Osteoblast (primary cell): Measurements from ENCODE around the gene CARMIL1. TPM values are rescaled to one million over a fixed set of nuclear protein-coding genes. Genes with fewer than 3 reads are reported as not detected.

Source experiments
- DNase-seq: peaks from one replicate; pipeline ENCODE4 v3.0.0; 2011; ENCODE audit warnings: low spot score, mixed read lengths; ENCODE audit not compliant: insufficient read length; ENCODE audit errors: missing footprints
- H2AFZ ChIP-seq: 2 replicates; pipeline ENCODE4 v1.6.0; 2011; ENCODE audit warnings: mild to moderate bottlenecking, low read length
- H3K27ac ChIP-seq: 2 replicates; pipeline ENCODE4 v1.5.1; 2011; ENCODE audit warnings: mild to moderate bottlenecking, low read depth, low read length, moderate library complexity
- H3K27me3 ChIP-seq: 2 replicates; pipeline ENCODE4 v1.6.0; 2012; ENCODE audit warnings: mild to moderate bottlenecking, control low read depth, inconsistent platforms, low read length, moderate library complexity; ENCODE audit not compliant: insufficient read depth
- H3K36me3 ChIP-seq: 2 replicates; pipeline ENCODE4 v1.5.1; 2011; ENCODE audit warnings: mild to moderate bottlenecking, low read length, control low read depth, moderate library complexity; ENCODE audit not compliant: insufficient read depth
- H3K4me1 ChIP-seq: 2 replicates; pipeline ENCODE4 v1.5.1; 2011; ENCODE audit warnings: mild to moderate bottlenecking, low read length, control low read depth, moderate library complexity; ENCODE audit not compliant: insufficient read depth
- H3K4me2 ChIP-seq: 2 replicates; pipeline ENCODE4 v1.6.0; 2011; ENCODE audit warnings: mild to moderate bottlenecking, low read length; ENCODE audit not compliant: insufficient read depth
- H3K4me3 ChIP-seq: fragments of 200-600 bp; sonication (generic); 3 replicates; pipeline ENCODE4 v1.5.1; 2012; ENCODE audit warnings: mild to moderate bottlenecking, low read length, inconsistent platforms; ENCODE audit not compliant: insufficient read depth
- H3K79me2 ChIP-seq: 2 replicates; pipeline ENCODE4 v1.6.0; 2012; ENCODE audit warnings: mild to moderate bottlenecking, low read length, control low read depth, inconsistent platforms; ENCODE audit not compliant: insufficient read depth
- H3K9me3 ChIP-seq: 2 replicates; pipeline ENCODE4 v1.5.1; 2011; ENCODE audit warnings: low read depth, low read length, control low read depth
- H4K20me1 ChIP-seq: 2 replicates; pipeline ENCODE4 v1.6.0; 2012; ENCODE audit warnings: mild to moderate bottlenecking, low read length, control low read depth; ENCODE audit not compliant: insufficient read depth
- CTCF ChIP-seq: IDR thresholded peaks from 2 replicates; pipeline ENCODE4 v1.5.1; 2011; ENCODE audit warnings: mild to moderate bottlenecking, low read depth, low read length, moderate library complexity; ENCODE audit errors: extremely low read depth
- total RNA-seq: library from RNA; depleted of rRNA; stranded (reverse); fragments of >200 nt; gene quantifications from 2 replicates; pipeline ENCODE4 v1.2.3, GENCODE V29; 2012

Gene CARMIL1
- total RNA-seq, 1 donor: 25.7 TPM

DNA sequence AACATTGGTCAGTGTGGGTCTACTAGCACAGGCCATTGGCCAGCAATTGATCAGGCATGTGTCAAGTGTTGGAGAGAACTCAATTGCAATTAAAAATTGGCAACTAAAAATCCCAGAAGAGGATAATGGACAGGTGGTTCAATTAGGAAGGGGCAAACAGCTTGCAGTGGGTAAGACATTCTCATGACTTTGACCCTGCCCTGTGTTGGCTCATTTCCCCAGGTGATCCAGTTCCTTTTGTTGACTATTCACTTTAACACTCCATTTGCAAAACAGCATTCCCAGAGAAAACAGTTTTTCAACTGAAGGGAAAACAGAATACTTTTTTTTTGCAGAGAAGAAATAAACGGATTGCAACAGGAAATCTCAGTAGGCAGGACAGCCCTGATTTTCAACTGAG is 343.9 kb downstream of the CARMIL1 start:
- H3K79me2 ChIP-seq: no peaks in the 10 kb centered on the region
- no peaks in the 10 kb centered on the region for H3K4me1 ChIP-seq
- H3K4me2 ChIP-seq: no peak overlapping the region
- H3K36me3 ChIP-seq: no peaks in the 10 kb centered on the region
- no peak overlapping the region for H2AFZ ChIP-seq
- DNase-seq: no peak
- H3K9me3 ChIP-seq: no peaks in the 10 kb centered on the region
- no peak overlapping the region for H3K27ac ChIP-seq
- no peaks in the 10 kb centered on the region for H3K27me3 ChIP-seq
- no peak for TF ChIP-seq CTCF
- H4K20me1 ChIP-seq: no peaks in the 10 kb centered on the region
- no peak overlapping the region for H3K4me3 ChIP-seq

DNA sequence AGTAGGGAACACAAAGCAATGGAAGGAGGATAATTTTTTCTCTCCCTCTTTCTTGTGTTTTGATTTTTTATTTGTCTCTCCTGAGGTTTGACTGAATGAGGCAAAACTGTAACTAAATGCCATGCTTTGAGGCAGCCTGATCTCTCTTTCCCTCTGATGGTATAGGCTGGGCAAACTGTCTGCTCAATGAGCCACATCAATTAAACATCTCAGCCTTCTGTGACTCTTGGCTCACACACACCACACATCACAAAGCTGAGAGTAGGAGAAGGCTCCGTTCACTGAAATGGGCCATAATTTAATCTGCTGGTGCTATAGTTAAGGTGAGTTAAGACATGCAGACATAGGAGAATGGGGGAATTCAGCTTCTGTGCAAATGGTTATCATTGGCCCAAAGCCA is 344.7 kb downstream of the CARMIL1 start:
- H3K9me3 ChIP-seq: no peaks in the 10 kb centered on the region
- no peak for DNase-seq
- TF ChIP-seq CTCF: no peak

GRCh38 chr6:25627001-25627400 is 347.8 kb downstream of the CARMIL1 start:
- Histone ChIP-seq H2AFZ (no peak overlapping the region), H4K20me1 (no peaks in the 10 kb centered on the region), H3K79me2 (no peaks in the 10 kb centered on the region), H3K36me3 (no peaks in the 10 kb centered on the region), H3K4me2 (no peak overlapping the region), H3K4me3 (no peak overlapping the region), H3K27ac (no peak overlapping the region), H3K4me1 (no peaks in the 10 kb centered on the region), H3K27me3 (no peaks in the 10 kb centered on the region), H3K9me3 (no peaks in the 10 kb centered on the region)
- DNase-seq: no peak
- TF ChIP-seq CTCF: no peak

More for the DNA sequence above, 344.7 kb downstream of the CARMIL1 start:
- Histone ChIP-seq H3K27me3 (no peaks in the 10 kb centered on the region), H3K36me3 (no peaks in the 10 kb centered on the region), H2AFZ (no peak overlapping the region), H3K79me2 (no peaks in the 10 kb centered on the region), H3K4me1 (no peaks in the 10 kb centered on the region), H3K4me2 (no peak overlapping the region), H4K20me1 (no peaks in the 10 kb centered on the region), H3K4me3 (no peak overlapping the region), H3K27ac (no peak overlapping the region)

DNA sequence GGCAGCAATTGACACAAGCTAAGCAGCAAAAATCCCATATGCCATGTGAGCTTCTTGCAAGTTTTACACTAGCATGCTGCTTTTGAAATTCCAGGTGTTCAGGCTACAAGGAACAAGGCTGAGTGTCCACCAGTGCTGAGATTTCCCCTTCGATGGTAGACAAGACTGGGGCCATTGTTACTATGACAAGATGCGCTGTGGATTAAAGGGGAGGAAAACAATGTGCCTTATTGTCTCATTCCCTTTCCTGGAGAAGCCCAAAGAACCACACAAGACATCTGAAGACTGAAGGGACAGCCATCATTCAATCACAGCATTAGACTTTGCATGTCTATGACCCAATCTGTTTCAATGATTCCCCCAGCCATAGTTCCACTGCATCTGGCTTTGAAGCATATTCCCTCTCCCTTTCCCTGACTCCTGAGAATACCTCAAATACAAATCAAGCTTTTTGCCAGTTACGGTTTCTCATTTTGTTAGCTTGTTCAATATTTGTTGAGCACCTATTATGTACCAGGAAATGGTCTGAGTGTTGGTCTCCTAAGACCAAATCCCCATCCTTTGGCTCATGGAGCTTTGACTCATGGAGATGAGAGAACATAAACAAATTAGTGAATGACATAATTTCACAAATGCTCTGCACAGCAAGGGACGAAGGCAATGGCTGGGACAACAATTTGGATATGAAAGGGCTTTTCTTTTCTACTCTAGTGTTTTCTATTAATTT is 349.5 kb downstream of the CARMIL1 start:
- H3K4me3 ChIP-seq: no peak overlapping the region
- no peak overlapping the region for H3K27ac ChIP-seq
- no peak overlapping the region for H2AFZ ChIP-seq
- no peaks in the 10 kb centered on the region for H3K4me1 ChIP-seq
- DNase-seq: no peak
- H3K79me2 ChIP-seq: no peaks in the 10 kb centered on the region
- no peaks in the 10 kb centered on the region for H3K27me3 ChIP-seq
- TF ChIP-seq CTCF: no peak
- no peaks in the 10 kb centered on the region for H4K20me1 ChIP-seq
- no peaks in the 10 kb centered on the region for H3K9me3 ChIP-seq
- no peaks in the 10 kb centered on the region for H3K36me3 ChIP-seq
- no peak overlapping the region for H3K4me2 ChIP-seq
